ENCODE data around the gene S100A14.

The S100A14 gene

DNA sequence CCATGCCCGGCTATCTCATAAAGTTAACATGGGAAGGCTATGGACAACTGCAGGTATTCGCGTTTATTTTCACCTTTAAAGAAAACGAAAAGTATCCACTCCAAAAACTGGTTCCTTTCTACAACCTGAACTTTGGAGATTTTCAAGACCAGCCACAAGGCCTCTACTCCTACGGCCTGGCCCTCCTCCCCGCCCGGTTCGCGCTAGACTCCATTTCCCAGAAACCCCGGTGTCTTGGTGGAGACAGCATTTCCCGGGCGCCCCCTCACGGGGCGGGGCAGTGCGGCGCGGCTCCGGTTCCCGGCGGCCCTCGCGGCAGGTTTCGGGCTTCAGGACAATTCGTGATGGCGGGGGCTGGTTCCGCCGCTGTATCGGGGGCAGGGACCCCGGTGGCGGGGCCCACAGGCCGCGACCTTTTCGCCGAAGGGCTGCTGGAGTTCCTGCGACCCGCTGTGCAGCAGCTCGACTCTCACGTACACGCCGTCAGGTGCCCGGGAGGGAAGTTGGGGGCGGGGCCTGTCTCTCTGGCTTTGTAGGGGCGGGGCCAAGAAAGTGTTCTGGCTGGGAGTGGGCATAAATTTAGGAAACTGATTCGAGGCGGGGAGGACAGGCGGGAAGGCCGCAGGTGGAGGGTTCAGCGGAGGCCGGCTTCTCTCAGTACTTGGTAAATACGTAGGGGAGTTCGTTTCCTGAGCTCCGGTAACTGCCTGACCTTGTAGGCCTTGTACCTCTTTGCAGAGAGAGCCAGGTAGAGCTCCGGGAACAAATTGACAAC is 42.5 kb upstream of the S100A14 start, which contains the start of gene SNAPIN:
Gene SNAPIN (plus strand): TSS at position 304 of the 775 bp plus-strand sequence. CDS start 41 bp downstream, at position 345.
- peak; percentile 57 for DNase-seq (ENCODE audit: low read depth)
- peak within 1 kb of the TSS; percentile 70 for H3K4me3 ChIP-seq (ENCODE audit: low read depth, low read length)
- TF ChIP-seq, protein P1, sequence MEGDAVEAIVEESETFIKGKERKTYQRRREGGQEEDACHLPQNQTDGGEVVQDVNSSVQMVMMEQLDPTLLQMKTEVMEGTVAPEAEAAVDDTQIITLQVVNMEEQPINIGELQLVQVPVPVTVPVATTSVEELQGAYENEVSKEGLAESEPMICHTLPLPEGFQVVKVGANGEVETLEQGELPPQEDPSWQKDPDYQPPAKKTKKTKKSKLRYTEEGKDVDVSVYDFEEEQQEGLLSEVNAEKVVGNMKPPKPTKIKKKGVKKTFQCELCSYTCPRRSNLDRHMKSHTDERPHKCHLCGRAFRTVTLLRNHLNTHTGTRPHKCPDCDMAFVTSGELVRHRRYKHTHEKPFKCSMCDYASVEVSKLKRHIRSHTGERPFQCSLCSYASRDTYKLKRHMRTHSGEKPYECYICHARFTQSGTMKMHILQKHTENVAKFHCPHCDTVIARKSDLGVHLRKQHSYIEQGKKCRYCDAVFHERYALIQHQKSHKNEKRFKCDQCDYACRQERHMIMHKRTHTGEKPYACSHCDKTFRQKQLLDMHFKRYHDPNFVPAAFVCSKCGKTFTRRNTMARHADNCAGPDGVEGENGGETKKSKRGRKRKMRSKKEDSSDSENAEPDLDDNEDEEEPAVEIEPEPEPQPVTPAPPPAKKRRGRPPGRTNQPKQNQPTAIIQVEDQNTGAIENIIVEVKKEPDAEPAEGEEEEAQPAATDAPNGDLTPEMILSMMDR (IDR thresholded peaks at IDR 0.05; ENCODE audit: low read depth, low read length, missing control alignments): peak; percentile 8

DNA sequence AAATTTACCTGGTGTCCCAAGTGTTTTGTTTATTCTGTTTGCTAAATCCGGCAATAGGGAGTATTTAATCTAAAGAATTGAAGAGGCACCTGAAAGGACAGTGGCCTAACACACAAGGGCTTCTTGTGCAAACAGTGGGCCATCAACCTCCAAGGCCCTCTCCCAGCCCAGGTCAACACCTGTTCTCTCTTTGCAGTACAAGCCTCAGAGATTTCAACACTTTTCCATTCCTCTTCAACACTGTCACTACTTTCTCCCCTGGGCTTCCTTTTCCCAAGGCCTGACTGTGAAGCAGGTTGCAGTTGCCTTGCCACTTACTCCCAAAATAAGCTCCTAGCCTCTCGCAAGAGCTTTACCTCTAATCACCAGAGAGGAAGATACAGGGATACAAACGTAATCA is 39.2 kb upstream of the S100A14 start:
- DNase-seq (ENCODE audit: low read depth): no peak
- TF ChIP-seq, protein P1 (IDR thresholded peaks at IDR 0.05; ENCODE audit: low read depth, low read length, missing control alignments): no peak
- no peak overlapping the region for H3K4me3 ChIP-seq (ENCODE audit: low read depth, low read length)

DNA sequence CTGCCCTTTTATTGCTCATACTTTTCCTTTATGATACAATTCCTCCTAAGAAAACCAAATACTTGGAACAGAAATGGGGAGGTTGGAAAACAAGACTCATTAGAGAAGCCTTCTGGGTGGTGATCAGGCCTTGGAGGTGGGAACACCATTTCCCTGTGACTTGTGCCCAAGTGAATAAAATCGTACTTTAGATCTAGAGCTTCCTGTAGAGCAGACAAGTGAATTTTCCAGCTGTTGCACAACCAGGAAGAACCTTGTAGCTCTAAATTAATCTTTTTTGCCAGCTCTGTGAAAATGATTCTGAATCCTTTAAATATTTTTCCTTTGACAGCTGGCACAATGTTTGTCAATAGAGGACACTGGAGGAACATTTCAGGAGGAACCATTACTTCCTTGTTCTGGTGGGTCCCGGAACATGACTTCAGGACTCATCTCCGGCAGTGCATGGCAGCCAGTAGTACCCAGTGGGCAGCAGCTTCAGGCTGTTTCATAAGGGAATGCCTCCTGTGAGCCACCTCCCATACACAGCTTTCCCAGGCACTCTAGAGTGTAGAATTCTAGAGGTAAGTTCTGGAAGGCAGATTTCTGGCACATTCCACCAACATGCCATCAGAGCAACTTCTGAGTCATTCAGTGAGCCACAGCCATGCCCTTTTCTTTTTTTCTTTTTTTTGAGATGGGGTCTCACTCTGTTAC is 36.8 kb upstream of the S100A14 start:
- H3K4me3 ChIP-seq (ENCODE audit: low read depth, low read length): no peak overlapping the region
- no peak for DNase-seq (ENCODE audit: low read depth)
- TF ChIP-seq, protein P1 (IDR thresholded peaks at IDR 0.05; ENCODE audit: low read depth, low read length, missing control alignments): no peak

DNA sequence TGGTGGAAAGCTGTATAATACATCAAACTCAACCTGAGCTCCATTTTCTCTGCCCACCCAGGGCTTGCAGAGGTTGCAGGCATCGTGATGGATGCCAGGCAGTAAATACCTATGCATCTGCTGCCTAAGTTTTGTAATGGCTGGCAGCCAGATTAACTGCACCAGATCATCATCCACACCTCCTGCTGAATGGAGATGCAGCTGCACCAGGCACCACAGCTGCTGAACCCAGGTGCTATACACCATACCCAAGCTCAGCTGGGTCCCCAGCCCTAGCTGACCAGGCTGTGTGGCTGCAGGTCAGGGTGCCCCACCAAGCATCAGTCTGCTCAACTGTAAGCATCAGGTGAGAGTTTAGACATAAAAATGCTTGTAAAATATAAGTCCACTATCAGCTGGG is 35.6 kb upstream of the S100A14 start:
- DNase-seq (ENCODE audit: low read depth): no peak
- H3K4me3 ChIP-seq (ENCODE audit: low read depth, low read length): no peak overlapping the region
- TF ChIP-seq, protein P1 (IDR thresholded peaks at IDR 0.05; ENCODE audit: low read depth, low read length, missing control alignments): no peak

DNA sequence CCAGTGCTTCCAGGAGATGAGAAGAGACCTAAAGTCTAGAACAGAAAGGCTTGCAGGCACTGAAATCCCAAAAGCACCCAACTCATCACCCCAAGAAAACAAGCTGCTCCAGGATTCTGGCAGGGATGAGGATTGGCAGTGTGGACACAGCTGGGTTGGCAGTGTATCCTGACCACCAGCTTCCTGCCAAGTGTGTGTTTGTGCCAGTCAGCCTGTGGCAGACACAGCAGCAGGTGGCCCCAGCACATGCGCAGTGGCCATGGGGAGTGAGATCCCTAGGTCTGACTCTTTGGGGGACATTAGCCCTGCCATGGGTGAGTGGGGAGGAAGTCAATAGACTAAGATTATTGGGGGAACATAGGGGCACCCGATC is 33.7 kb upstream of the S100A14 start:
- TF ChIP-seq, protein P1 (IDR thresholded peaks at IDR 0.05; ENCODE audit: low read depth, low read length, missing control alignments): no peak
- H3K4me3 ChIP-seq (ENCODE audit: low read depth, low read length): no peak overlapping the region
- DNase-seq (ENCODE audit: low read depth): no peak

DNA sequence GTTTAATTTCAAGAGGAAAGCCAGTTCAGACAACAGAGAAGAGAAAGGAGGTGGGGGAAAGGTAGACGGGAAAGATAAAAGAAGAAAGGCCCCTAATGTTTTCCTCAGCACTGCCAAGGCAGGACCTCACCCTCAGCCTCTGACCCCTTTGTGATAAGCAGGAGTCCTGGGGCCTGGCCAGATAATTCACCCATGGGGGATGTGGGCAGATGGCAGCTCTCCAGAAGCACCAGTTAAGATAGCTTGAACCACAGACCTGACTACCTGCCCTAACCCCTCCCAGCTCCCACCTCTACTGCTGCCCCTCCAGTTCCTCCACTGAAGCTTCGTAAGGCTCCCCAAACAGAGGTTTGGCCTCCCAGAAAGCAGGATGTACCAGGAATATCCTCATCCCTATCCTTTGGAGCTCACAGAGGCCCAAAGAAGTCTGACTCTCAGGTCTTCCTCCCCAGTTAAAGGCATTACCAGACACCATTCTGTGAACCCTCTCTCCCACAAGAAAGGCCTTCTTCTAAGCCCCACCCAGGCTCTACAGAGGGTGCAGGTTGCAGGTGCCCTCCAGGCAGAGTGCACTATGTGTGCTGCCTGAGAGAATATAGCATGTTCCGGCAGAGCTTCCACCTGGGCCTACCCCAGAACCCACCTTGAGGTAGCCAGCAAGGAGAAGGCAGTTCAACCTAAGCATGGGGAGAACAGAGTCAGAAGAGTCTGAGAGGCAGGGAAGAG is 33.2 kb upstream of the S100A14 start:
- TF ChIP-seq, protein P1 (IDR thresholded peaks at IDR 0.05; ENCODE audit: low read depth, low read length, missing control alignments): no peak
- no peak for DNase-seq (ENCODE audit: low read depth)
- no peak overlapping the region for H3K4me3 ChIP-seq (ENCODE audit: low read depth, low read length)

Data from GM12864 (cell line).